Esophagus squamous epithelium (tissue), 4 donors: Measurements from ENCODE around the gene KLHL29.

ENCODE experiments used
- CTCF ChIP-seq, 6 experiments: fragments of 450-650 bp in 4 of 6; fragments of 200-600 bp in 2 of 6; sonication (generic) in 2 of 6; IDR thresholded peaks; one replicate each; pipeline ENCODE4 v1.5.1; 2016 to 2019; ENCODE audit warnings: antibody characterized with exemption in 6 of 6, mild to moderate bottlenecking in 4 of 6, moderate library complexity in 4 of 6
- POLR2A ChIP-seq, 4 donors: fragments of 450-650 bp; IDR thresholded peaks; one replicate each; pipeline ENCODE4 v1.6.1; 2017; ENCODE audit warnings: antibody characterized with exemption in 4 of 4, mild to moderate bottlenecking in 4 of 4, moderate library complexity in 3 of 4

- TF ChIP-seq CTCF (IDR thresholded peaks at IDR 0.05), result no peak
- TF ChIP-seq POLR2A (IDR thresholded peaks at IDR 0.05), result no peak
Measured at GRCh38 chr2:23465936-23466335, 81.0 kb downstream of the KLHL29 start.
